Stimulated activated CD8-positive, alpha-beta memory T cell treated with anti-CD3 and anti-CD28 coated beads, Interleukin-12 subunit alpha, Interleukin-12 subunit beta, amount 100 ng/mL, for 24 hours (primary cell): ENCODE data around the gene ZNF232.
"Not testable (repeated sequence)": the region's sequence is repeated elsewhere in the genome, so short reads cannot be mapped to it uniquely, and the experiment has no call there.

ENCODE experiments used
- DNase-seq: peaks from one replicate; pipeline ENCODE4 v3.0.0-alpha.2; 2020; ENCODE audit errors: extremely low read depth

Gene ZNF232

DNA sequence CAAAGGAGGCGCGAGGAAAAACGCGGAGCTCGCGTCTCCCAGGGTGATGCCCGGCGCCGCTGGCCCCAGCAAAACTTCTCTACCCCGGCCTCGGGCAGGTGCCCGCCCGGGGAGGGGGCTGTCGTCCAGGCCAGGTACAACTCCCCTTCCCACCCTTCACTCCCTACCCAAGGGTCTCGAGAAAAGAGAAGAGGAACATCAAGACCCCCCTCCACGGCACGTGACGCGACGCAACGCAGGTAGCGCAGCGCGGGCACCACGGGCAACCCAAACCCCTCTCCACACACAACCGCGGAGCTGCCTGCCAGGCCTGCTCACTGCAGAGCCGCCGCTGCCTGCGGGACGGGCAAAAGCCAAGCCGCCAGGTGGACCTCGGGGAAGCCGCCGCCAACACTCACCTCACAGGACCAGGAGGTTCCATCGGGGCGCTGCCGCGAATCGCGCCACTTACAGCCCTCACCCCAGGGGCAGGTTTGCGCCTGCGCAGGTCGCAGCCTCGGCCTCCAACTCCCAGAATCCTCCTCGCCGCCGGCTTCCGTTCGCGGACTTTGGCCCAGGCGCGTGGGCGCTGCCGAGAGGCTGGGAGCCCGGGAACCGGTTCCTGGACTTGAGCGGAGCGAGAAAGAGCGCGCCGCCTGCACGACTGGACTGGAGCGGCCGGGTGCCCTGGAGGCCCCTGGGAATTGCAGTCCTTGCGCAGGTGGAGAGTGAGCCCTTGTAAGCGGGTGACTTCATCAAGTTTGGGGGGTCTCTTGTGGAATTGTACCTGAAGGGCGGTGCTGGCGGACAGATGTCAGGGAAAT, at the start of gene ZNF232:
ZNF232 (minus strand) TSS at position 477 of the 803 bp plus-strand sequence; CDS start at position 421, 56 bp downstream.
- DNase-seq: peak; percentile 82

GRCh38 chr17:5160702-5161101, 49.0 kb upstream of the ZNF232 start:
- not testable (repeated sequence) for DNase-seq

DNA sequence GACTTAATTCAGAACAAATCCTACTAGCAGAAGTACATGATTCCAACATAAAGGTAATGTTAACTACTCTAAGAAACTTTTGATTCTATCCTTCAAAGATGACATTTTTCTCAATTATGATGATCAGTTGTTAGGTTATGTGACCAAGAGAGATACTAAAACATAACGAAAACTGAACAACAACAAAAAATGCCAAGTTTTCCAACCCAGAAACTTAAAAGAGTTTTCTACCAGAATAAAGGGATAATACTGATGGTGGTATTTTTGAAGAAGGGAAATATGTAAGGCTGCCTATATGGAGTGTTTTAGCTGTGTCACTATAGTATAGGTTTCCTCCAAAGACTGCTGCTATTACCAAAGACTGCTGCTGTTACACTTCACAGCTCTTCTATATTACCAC, 34.4 kb upstream of the ZNF232 start:
- not testable (repeated sequence) for DNase-seq

DNA sequence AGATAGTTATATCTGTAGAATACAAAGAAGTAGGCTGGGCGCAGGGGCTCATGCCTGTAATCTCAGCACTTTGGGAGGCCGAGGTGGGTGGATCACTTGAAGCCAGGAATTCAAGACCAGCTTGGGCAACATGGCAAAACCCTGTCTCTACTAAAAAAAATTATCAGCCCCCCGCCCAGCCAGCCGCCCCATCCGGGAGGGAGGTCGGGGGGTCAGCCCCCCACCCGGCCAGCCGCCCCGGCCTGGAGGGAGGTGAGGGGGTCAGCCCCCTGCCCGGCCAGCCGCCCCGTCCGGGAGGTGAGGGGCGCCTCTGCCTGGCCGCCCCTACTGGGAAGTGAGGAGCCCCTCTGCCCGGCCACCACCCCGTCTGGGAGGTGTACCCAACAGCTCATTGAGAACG, 31.2 kb upstream of the ZNF232 start:
- not testable (repeated sequence) for DNase-seq

GRCh38 chr17:5139458-5139732, 27.7 kb upstream of the ZNF232 start:
- no peak for DNase-seq

GRCh38 chr17:5138616-5139457, 27.2 kb upstream of the ZNF232 start:
- no peak for DNase-seq

DNA sequence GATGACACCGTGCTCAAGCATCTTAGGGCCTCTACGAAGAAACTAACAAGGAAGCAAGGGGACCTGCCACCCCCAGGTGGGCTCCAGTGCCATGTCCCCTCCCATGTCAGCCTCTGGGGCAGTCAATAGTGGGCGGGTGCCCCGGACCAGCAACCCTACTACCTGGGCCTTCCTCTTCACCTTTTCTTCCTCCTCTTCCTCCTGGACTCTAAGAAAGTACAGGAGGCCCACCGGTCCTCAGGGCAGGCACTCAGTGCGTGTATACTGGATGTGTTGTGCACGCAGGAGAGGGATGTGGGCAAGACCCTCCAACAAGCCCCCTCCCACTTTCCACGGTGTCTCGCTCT, 26.5 kb upstream of the ZNF232 start:
- DNase-seq: not testable (repeated sequence)

GRCh38 chr17:5137511-5138197, 26.0 kb upstream of the ZNF232 start:
- not testable (repeated sequence) for DNase-seq

DNA sequence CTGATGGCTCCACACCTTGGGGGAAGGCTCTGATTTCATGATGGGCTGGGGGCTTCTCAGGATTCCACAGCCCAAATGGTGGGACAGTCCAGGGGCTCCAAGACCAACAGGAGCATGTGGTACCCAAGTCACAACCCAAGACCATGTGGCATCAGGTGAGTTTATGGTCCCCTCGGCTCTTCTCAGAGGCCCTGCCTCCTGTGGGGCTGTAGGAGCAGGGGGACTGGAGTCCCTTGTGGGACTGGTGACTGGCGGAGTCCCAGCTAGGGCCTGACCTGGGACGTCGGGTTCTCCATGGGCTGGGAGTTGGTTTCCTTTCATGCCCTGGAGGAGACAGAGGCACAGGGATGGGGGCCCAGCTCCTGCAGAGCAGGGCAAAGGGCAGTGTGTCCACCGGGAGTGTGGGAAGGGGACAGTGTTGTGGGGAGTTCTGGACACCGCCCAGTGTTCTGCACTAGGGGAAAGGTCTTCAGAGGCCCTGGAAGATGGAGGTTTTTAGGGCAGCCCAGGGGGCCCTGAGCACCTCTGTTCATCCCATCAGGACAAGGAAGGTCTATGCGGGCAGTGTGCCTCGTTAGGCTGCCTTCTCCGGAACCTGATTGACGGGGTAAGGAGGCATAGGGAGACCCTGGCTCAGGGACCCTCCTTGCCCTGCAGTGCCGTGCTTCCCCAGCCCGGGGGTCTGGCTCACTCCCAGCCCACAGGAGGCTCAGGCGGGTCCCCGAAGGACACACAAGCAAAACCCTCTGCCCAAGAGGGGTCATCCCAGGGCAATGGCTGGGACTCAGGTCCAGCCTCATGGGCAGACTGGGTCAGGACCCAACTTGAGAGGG, 25.1 kb upstream of the ZNF232 start:
- not testable (repeated sequence) for DNase-seq

DNA sequence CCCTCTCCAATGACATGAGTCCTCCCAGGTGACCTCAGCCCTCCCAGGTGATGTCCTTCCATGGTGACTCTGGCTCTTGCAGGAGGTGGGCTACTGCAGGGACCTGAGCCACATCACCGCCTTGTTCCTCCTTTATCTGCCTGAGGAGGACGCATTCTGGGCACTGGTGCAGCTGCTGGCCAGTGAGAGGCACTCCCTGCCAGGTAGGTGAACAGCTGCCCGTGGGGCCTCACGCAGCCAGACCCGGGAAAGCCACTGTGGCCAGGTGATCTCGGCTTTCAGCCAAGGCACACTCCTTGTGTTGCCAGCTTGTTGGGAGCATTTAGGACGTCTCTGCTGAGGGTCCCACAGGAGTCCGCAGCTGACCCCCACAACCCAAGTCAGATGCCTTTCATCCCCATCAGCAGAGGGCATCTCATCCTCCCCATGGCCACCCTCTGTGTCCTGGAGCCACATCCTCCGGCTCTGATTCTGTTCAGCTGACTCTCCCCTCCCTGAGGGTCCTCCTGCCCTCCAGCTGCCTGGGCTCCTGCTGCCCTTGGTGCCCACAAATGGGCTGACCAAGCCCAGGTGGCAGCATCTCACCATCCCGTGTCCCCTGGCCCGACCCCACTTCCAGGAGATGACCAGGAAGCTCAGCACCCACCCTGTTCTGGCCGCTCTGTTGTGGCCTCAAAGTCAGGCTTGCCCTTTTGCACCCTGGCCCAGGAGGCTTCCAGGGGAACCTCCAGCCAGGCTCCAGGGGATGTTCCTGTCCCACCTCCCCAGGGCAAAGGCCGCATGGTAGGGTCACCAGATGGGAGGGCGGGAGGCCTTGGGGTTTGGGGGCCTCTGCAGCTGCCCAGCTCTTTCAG, 24.3 kb upstream of the ZNF232 start:
- no peak for DNase-seq

- not testable (repeated sequence) for DNase-seq
These were observed 23.5 kb upstream of the ZNF232 start for GRCh38 chr17:5135131-5135712.

DNA sequence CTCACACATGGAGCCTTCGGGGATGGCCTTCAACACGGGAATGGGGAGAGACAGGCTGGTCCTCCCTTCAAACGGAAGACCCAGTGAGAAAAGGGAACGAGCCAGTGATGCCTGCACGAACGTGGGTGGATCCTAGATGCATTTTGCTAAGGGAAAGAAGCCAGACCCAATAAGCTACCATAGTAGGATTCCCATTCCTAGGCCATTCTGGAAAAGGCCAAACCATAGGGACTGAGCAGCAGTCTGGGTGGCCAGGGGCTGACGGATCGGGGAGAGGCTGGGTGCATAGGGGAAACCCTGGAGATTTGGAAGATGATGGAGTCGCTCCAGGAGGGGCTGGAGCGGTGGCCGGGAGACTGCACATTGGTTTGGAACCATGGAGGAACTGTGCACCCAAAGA, 22.9 kb upstream of the ZNF232 start:
- not testable (repeated sequence) for DNase-seq

DNA sequence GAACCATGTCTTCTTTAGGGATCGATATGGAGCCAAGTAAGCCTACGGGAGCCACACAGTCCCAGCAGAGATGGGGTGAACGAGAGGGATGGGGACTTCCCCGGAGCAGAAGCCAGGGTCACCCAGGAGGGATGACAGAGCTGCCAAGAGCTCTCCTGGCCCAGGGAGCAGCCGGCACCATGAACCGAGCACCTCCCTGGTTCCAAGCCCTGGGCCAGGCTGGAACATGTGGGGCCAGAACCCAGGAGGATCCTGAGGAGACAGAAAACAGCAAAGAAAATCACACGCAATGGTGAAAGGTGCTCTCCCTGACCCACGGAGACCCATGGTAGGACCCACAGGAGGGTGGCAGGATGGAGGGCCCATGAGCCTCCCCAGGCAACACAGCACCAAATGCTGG, 22.3 kb upstream of the ZNF232 start:
- DNase-seq: not testable (repeated sequence)

DNA sequence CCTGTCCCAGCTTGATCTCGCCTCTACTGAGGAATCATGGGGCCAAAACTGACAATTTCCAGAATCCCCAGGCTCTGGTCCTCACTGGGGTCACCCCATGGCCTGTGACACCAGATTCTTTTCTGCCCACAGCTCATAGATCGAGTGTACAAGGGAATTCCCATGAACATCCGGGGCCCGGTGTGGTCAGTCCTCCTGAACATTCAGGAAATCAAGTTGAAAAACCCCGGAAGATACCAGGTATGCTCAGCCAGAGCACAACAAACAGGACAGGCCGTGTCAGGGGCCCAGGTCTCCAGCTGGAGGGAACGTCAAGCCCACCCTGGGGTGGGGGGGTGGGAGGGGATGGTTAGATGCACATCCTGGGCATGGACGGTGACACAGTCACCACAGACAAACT, 21.6 kb upstream of the ZNF232 start:
- no peak for DNase-seq

- not testable (repeated sequence) for DNase-seq
These were observed 21.0 kb upstream of the ZNF232 start for GRCh38 chr17:5132503-5133225.

DNA sequence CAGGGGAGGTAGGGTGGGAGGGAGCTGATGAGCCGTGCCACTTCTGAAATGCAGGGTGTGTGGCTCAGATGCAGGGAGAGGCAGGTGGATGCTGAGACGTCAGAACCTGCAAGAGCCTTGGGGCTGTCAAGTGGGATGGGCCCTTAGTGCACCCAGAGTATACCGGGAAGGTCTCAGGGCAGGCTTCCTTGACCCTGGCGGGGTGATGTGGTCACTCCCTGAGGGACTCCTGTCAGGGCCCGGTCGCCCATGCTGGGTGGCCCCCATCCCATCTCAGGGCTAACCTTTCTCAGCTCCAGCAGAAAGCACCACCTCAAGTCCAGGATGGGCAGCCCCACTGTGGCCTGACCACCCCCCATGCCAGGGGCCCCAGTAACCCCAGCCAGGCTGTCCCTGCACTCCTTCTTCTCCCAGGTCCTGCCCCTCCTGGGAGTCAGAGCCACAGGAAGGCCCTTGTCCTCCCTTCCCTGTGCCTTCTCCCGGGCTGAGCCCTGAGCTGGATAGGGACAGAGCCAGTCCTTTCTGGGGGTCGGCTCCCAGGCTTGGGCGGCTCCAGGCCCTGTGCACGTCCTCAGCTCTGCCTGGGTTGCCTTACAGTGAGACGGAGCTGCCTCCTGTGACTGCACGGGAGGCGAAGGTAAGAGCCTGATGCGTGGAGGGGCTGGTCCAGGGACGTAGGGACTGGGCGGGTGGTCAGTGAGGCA, 20.3 kb upstream of the ZNF232 start:
- not testable (repeated sequence) for DNase-seq

DNA sequence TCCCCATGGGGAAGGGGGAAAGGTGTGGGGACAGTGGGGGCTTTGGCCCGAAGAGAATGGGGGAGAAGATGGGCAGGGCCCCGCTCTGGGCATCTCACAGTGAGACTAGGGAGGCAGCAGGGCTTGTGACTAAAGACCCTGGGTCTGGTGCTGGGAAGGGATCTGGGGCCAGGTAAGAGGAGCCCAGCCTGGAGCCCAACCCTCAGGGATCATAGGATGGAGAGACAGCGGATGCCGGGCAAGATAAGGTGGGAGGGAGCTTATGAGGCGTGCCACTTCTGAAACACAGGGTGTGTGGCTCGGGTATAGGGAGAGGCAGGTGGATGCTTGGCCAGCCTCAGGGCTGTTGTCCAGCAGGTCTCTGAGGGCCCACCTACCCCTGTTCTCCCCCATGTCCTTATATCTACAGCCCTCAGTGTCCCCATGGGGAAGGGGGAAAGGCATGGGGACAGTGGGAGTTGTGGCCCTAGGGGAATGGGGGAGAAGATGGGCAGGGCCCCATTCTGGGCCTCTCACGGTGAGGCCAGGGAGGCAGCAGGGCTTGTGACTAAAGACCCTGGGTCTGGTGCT, 19.6 kb upstream of the ZNF232 start:
- DNase-seq: no peak

- not testable (repeated sequence) for DNase-seq
These were observed 19.0 kb upstream of the ZNF232 start for GRCh38 chr17:5130687-5131086.

- not testable (repeated sequence) for DNase-seq
These were observed 18.6 kb upstream of the ZNF232 start for GRCh38 chr17:5130261-5130660.
